GM19463 (cell line): Measurements from ENCODE around the gene CBX2.
"Not testable (repeated sequence)": the region's sequence is repeated elsewhere in the genome, so short reads cannot be mapped to it uniquely, and the experiment has no call there.

ENCODE experiments used
- ATAC-seq: cut with Tn5 transposase; IDR thresholded peaks from one replicate; pipeline ENCODE4 v1.9.1; 2021; ENCODE audit warnings: mild to moderate bottlenecking, moderate library complexity; ENCODE audit not compliant: unreplicated experiment

Gene CBX2

DNA sequence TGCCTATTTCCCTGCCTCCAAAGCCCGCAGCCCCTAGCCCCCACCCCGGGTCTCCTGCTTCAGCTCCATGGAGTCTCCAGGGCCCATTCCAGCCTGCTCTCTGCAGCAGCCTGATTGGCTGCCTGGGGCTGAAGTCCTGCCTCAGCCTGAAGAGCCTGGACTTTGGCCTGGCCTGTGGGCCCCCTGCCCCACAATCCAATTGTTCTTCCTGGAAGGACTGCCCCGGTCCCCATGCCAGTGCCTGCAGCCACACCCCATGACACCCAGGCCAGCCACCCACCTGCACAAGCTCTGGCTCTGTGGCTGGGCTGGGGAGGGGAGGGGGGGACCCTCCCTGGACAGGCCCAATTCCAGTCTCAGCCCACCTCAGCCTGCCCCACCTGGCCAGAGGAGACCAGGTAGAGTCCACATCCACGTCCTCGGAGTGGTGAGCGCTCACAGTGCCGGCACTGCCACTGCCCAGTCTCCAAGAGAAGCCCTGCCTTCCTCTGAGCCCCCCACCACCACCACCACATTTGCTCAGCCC is 34.9 kb upstream of the CBX2 start:
- no peak for ATAC-seq

DNA sequence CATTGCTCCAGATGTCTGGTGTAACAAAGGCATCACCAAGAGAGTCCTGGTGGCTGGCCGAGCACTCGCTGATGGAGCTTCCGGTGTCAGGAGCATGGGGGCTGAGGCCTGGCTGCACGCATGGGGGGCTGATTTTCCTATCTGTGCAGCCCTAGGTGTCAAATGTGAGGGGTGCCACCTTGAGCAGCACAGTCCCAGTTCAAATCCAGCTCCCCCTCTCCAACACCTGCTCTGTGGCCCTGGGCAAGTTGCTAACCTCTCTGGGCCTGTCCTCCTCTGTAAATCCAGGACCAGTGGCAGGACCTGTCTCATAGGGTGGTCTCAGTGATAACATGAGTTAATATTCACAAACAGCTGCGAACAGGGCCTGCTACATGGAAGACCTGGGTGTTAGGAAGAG is 34.3 kb upstream of the CBX2 start:
- no peak for ATAC-seq

DNA sequence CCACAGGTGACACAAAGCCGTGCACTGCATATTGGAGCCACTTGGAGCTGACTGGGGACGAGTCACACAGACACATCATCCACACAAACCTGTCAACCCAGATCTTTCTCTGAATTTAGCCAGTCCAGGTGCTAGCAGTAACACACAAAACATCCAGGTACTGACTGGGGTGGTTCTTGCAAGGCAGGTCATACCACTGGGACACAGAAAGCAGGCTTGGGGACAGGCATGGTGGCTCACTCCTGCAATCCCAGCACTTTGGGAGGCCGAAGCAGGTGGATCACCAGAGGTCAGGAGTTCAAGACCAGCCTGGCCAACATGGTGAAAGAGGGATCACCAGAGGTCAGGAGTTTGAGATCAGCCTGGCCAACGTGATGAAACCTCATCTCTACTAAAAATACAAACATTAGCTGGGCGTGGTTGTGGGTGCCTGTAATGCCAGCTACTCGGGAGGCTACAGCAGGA is 32.3 kb upstream of the CBX2 start:
- ATAC-seq = no peak

DNA sequence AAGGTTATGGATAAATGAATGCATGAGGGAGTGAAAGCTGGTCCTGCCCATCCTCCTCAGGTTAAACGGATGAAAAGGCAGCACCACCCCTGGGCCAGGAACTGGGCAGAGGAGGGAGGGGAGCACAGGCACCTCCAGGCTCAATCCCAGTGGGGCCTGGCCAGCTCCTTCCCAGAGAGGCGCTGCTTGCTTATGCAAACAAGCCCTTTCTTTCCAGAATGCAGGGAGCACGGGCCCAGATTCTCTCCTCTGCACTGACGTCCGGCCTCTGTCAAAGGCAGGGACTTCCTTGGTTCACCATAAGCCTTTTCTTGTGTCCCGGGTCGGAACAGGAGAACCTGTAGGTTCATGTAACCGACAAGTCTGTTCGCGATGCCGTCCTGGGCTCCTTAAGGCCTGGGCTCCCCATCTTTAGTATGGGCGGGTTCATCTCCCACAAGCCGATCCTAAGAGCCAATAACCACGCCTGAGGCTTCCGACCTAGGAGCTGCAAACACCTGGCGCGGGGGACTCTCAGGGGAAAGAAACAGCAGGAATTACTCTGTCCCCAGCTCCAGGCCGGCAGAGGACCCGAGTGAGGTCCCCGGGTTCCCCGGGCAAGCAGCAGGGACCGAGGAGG is 30.9 kb upstream of the CBX2 start:
- no peak for ATAC-seq

DNA sequence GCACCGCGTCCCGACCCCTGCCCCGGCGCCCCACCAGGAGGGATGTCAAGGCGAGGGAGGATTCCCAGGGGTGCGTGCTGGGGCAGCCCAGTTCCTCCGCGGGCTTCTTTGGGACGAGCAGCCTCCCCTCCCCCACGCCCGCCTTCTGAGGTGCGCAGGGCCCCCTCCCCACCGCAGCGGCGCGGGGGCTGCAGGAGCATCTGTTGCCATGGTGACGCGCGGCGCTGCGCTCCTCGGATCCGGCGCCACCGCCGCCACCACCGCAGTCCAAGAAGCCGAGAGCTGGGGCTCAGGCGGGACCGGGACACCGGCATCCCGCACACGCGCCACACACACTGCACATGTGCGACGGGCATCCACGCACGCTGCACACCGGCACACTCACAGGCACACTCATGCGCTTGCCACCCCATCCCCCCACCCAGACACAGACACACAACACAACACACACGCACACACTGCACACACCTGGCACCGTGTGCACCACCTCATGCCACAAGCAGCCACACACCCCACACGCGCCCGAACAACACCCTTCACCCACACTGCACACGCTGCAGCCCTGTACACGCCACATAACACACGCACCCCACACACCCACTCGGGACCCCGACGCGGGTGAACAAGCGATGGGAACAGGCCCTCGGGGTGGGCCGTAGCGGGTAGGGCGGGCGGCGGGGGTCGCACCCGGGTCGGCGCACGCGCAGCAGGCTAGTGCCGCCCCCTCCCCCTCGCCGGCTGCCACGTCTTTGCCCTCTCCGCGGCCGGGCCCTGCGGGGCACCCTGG is 30.2 kb upstream of the CBX2 start:
- no peak for ATAC-seq

DNA sequence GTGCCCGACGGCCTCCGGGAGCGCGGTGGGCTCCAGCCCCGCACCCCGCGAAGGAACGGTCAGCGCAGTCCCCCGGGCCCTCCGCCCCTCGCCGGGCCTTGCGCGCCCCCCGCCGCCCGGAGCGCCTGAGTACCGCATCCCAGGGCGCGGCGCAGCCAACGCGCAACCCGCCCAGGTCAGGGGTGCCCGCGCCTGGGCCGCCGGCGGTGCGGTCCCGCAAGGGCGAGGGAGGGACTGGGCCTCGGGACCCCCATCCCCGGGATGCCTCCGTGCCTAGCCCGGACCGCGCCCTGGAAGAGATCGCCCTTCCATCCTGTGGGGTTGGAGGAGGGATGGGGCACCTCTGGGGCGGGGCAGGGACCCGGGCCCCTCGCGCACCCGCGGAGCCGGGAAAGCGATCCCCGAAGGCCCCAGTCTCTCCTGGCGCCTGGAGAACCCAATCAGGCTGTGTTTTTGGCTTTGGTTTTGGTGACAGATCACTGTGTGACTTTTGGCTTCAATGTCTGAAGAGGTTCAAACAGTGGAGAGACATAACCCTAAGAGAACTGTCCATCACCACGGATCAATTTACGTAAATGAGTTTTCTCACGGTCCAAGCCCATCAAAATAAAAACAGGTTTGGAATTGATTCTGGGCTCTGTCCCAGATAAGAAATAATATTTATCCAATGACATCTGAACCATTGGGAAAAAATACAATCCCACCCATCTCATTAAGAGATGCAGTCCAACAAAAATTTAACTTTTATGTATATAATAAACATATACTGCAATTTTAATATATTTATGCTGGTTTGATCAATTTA is 29.5 kb upstream of the CBX2 start:
- no peak for ATAC-seq

DNA sequence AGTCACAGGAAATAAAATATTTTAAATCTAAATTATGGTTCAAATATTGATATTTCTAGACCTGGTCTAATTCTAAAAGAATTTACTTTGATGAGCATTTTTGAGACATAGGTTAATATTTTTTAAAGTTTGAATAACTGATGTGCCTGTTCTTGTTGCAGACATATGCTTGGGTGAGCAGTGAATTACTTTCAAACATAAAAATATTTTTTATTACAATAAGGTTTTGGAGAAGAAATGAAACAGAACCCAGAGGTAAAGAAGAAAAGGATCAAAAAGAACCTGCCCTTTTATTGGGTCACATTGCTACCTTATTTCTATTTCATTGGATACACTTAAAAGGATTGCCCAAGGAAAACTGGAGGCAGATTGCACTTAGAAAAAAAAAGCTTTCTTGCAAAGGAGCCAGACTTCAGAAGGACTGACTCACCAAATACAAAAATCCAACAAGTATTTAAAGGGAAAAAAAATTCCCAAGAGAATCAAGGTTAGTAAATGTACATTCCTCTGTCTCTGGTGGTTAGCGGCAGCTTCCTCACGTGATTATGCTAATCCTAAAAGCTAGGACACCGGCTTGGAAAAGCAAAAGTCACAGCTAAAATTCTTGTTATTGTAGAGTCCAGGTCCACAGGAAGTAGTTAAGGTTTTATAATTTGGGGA is 28.7 kb upstream of the CBX2 start:
- ATAC-seq = no peak

DNA sequence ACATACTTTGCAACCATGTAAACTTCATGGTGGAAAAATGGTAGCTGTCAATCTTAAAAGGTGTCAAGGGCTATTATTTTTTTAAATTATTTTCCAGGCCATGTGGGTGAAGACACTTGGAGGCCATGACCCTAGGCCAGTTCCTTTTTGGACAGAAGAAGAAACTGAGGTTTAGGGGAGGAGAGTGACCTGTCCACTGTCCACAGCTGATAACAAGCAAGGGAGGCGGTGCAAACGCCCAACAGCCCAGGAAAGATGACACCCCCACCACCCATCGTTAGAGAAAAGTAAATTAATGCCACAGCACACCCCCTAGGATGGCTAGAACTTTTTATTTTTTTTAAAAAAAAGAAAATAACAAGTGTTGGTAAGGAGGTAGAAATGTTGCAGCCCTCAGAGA is 28.0 kb upstream of the CBX2 start:
- ATAC-seq = no peak

DNA sequence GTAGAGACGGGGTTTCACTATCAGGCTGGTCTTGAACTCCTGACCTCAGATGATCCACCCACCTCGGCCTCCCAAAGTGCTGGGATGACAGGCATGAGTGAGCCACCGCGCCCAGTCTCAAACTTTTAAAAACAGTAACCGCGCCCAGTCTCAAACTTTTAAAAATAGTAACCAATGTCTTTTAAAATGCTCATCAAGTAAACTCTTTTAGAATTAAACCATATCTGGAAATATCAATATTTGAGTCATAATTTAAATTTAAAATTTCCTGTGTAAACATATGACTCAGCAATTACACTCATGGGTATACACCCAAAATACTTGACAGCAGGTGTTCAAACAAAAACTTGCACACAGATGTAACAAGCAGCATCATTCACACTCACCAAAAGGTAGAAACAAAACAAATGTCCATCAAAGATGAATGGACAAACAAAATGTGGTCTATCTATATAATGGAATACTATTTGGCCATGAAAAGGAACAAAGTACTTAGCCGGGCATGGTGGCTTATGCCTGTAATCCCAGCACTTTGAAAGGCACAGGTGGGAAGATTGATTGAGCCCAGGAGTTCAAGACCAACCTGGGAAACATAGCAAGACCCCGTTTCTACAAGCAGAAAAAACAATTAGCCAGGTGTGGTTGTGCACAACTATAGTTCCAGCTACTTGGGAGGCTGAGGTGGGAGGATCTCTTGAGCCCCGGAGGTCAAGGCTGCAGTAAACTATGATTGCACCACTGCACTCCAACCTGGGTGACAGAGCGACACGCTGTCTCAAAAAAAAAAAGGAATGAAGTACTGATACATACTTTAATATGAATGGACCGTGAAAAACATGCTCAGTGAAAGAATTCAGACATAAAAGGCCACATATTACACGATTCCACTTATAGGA is 27.1 kb upstream of the CBX2 start:
- no peak for ATAC-seq

DNA sequence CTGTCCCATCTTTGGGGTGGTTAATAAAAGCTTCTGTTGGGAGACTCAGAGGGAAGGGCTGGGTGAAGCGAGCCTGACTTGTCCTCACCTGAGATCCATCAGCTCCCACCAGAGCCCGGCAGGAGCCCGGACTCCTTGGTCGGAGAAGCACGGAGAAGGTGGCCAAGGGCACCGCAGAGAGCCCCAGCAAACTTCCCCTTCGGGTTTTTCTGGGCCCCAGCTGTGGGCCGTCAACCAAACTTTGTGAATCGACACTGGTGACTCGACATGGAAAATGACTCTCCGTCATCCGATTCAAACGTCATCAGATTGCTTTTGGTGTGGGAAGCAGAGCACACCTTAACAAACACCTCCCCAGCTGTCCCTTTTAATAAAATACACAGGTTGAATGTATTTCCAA is 25.8 kb upstream of the CBX2 start:
- ATAC-seq = no peak

DNA sequence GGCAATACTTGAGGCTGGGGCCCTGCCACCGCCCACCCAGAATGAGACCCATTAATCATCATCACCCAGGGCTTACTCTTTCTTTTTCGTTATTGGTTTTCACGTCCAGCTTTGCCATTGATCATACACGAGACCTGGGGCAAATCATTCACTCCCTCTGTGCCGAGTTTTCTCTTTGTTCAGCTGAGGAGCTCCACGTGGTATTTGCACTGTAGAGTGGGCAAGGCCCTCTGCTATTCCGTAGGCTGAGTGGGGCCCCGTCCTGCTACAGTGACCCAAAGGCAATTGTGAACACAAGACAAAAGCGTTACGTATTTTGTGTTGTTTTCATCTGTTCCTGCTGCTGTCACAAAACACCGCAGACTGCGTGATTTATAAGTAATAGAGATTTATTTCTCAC is 23.6 kb upstream of the CBX2 start:
- no peak for ATAC-seq

DNA sequence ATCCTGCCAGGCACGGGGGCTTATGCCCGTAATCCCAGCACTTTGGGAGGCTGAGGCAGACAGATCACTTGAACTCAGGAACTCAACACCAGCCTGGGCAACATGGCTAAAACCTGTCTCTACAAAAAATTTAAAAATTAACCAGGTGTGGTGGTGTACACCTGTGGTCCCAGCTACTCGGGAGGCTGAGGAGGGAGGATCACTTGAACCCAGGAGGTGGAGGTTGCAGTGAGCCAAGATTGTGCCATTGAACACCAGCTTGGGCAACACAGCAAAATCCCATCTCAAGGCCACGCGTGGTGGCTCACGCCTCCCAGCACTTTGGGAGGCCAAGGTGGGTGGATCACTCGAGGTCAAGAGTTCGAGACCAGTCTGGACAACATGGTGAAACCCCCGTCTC is 23.0 kb upstream of the CBX2 start:
- not testable (repeated sequence) for ATAC-seq

DNA sequence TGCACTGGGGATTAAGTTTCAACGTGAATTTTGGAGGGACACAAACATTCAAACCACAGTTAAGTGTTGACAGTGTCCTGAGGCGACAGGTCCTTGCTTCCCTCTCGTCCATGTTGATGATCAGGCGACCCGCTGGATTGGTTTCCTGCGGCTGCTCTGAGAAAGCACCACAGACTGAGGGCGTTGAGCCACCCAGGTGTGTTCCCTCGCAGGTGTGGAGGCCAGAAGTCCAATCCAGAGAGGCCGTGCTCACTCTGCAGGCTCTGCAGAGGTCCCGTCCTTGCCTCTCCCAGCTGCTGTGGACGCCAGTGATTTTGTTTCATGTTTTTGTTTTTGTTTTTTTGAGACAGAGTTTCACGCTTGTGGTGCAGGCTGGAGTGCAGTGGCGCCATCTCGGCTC is 22.4 kb upstream of the CBX2 start:
- ATAC-seq = no peak

DNA sequence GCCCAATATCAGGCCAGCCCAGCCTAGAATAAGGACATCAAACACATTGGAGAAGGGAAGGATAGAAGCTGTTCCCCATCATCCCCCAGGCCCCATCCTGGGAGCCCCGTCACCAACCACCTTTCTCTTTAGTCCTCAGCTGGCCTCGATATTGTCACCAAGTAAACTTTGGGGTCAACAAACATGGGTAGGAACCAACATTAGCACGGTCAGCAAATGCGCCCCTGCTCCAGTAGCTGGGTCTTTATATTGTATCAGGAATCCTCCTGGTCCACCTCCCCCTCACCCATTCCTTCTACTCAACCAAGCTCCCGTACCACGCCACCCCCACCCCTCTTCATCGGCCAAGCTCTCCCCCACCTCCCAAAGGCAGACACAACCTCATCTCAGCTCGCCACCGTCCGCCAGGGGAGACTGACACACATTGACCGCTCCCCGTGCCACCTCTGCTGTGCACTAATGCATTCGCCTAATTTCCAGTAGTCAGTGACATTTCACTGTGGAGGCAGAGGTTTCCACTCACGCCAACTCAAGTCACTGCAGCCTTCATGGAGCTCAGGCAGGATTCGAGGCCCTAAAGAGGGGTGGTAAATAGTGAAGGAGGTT is 20.7 kb upstream of the CBX2 start:
- no peak for ATAC-seq

DNA sequence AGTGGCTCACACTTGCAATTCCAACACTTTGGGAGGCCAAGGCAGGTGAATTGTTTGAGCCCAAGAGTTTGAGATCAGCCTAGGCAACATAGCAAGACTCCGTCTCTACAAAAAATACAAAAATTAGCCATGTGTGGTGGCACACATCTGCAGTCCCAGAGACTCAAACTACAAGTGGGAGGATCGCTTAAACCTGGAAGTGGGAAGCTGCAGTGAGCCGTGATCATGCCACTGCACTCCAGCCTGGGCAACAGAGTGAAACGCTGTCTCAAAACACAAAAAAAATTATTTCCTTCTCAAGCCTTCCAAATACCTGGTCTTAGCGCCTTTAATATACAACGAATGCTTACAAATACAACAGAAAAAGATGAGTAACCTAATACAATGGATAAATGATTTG is 19.7 kb upstream of the CBX2 start:
- no peak for ATAC-seq

DNA sequence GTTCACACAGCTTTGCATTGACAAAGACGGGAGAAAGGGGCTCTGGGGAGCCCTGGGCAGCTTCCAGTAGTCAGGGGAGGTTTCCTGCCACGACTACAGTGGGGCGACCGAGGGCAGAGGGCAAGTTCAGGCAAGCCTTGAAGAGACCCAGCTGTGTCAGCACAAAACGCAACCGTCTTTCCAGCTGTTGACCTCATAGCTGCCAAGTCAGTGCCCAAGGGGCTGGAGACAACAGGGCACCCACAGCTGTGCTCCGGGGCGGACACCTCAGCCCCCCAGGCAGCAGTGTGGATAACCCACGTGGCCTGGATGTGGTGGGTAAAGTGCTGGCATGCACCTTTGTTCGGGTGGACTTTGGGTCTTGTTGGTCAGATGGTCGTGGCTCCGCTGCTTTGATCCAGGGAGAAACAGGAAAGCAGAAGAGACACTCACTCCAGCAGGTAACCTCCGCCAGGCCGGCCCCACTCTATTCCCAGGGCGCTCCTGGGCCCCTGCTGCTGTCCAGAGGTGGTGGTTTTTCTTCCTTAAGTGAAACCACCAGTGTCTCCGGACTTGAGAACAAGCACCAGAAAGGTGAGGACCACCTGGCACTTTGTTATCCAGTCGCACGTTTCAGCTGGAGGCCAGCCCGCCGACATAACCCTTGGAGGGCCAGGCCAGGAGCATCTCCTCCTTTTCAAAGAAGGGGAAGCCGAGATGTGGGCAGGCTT is 17.6 kb upstream of the CBX2 start:
- no peak for ATAC-seq

DNA sequence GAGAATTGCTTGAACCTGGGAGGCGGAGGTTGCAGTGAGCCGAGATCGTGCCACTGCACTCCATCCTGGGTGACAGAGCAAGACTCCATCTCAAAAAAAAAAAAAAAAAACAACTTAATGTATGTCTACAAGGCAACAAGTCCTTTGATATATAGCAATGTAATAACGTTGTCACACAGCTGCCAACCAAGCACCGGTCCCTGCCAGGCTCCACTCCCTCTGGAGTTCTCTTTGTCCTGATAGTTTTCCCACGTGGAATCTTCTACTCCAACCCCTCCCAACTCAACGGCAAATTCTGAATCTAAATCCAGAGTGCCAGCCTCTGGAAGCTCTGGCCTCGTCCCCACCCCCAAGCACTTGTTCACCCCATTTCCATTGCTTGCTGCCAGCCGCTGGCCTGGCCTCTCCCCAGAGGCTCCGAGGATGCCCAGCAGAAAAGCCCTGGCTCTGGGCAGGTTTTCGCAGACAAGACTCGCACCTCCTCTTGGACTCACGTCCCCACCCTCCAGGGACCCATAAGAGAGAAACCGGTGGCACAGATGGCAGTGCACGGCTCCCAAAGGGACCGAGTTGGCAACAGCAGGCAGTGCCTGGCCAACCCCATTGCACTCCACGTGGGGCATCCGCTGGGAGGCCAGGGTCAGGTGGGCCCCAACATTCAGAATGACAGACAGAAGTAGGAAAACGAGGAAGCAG is 15.9 kb upstream of the CBX2 start:
- no peak for ATAC-seq

DNA sequence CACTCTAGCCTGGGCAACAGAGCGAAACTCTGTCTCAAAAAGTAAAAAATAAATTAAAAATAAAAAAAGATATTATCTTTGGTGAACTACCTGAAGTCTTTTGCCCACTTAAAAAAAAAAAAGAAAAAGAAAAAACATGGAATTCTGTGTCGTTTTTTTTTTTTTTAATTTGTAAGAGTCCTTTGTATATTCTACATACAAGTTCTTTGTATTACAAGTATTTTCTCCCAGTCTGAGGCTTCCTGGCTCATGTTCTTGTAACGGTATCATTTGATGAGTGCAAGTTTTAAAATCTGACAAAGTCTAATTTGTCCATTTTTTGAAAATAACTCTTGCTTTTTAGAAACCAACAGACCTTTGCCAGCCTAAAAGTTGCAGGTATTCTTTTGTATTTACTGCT is 12.2 kb upstream of the CBX2 start:
- ATAC-seq = no peak
